NCI-H1417 treated with DMSO at 0.1 percent for 48 hours (cell line): ENCODE data around the gene MEDAG.

ENCODE experiments used
- DNase-seq: peaks from one replicate; lab custom pipeline; 2025; lab: John Stamatoyannopoulos, UW

MEDAG gene

GRCh38 chr13:30872685-30873461, 33.2 kb upstream of the MEDAG start:
- DNase-seq: no peak

DNA sequence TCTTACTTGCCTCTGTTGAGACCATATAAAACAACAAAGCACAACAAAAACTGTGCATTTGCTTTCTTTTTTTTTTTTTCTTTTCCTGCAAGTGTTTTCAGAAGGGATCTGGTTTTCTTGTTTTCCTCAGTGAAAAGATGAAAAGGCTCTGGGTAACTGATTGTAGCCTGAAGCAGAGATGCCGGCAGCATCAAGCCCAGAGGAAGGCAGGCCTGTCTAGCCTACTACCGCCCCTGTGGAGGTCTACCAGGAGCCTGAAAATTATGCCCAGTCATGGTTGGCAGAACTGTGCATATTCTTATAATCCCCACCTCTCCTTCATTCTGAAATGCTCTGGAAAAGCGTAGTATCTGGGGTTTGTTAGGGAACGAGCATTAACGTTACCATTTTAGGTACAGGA, 32.6 kb upstream of the MEDAG start:
- no peak for DNase-seq

DNA sequence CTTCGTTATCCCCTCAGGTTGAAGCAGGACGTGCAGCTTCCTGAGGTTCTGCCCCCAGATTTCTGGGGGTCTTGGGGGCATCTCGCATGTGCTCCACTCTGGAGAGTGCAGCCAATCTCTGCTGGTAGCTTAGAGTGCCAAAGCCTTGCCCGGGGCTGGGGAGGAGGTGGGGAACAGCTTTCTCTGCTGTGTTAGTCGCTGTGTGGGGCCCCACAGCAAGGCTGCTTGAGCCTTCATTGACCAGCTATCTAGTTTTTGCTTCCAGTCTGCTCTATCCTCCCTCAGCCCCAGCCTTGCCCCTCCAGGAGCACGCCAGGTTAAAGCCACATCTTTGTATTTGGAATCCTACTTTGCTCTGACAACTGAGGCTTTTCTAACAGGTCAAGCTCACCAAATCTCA, 32.0 kb upstream of the MEDAG start:
- no peak for DNase-seq

GRCh38 chr13:30874561-30874960, 31.5 kb upstream of the MEDAG start:
- no peak for DNase-seq

GRCh38 chr13:30877335-30877734, 28.7 kb upstream of the MEDAG start:
- DNase-seq: no peak

DNA sequence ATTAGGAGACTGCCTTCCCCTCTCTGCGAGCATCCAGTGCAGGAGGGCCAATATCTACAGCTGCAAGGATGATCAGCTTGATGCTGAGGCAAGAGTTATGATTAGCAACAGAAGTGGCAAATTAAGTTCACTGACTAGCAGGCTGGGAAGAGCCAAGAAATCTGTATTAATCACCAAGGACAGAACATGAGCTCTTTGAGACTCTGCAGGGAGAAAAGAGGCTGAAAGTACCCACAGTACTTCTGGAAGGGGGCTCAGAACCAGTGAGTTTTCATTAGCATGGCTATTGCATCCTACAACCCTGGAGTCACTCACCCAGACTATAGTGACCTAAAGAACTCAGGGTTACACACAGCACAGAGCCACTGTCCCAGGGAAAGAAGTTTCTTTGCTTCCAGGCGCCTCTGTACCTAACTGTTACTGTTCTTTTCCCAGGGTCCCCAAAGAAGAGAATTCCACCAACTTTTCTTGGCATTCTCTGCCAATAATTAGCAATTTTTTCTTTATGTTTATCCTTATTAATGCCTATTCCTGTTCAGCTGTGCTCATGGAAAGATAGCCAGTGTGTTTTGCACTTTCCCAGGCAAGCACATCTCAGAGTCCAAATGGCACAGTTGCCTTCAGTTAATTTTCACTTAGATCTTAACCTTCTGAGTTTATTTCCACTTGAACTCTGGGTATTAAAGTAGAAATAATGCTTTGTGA, 25.8 kb upstream of the MEDAG start:
- no peak for DNase-seq

DNA sequence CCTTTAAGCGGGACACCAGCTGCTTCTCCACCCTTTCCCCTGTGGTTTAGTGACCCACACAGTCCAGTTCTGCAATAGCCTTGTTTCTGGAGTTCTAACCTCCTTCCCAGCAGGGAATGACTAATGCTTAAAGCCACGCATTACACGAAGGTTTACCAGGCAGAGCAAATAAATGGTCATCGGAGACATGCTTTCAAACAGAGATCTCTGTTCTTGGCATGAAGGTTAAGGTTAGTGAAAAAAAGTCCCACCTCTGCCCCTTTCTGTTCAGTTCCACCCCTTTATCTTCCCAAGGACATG, 25.3 kb upstream of the MEDAG start:
- no peak for DNase-seq

GRCh38 chr13:30881191-30881651, 24.9 kb upstream of the MEDAG start:
- no peak for DNase-seq

- DNase-seq: no peak
Observed at GRCh38 chr13:30882026-30882850, 23.8 kb upstream of the MEDAG start.

- no peak for DNase-seq
Observed at GRCh38 chr13:30882996-30883766, 22.9 kb upstream of the MEDAG start.

GRCh38 chr13:30884543-30884942, 21.5 kb upstream of the MEDAG start:
- DNase-seq: no peak

GRCh38 chr13:30889196-30889690, 16.8 kb upstream of the MEDAG start:
- DNase-seq: no peak

- no peak for DNase-seq
Observed at GRCh38 chr13:30892966-30893365, 13.1 kb upstream of the MEDAG start.

DNA sequence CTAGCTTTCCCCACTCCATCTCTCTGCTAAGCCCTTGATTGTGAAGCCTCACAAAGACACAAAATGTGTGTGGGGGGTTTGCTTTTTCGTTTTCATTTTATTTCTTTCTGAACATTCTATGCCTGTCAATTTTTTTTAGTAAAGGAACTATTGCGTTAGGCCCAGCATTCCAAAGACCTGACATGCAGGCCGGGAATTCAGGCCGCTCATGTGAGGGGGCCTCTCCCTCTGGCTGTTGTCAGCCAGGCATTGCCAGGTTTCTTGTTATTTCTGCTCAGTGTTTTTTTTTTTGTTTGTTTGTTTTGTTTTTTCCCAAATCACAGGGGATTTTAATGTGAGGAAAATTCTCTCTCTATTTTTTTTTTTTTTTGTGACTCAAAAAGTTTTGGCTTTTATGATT, 10.3 kb upstream of the MEDAG start:
- DNase-seq: no peak

GRCh38 chr13:30898070-30898469, 8.0 kb upstream of the MEDAG start:
- no peak for DNase-seq

DNA sequence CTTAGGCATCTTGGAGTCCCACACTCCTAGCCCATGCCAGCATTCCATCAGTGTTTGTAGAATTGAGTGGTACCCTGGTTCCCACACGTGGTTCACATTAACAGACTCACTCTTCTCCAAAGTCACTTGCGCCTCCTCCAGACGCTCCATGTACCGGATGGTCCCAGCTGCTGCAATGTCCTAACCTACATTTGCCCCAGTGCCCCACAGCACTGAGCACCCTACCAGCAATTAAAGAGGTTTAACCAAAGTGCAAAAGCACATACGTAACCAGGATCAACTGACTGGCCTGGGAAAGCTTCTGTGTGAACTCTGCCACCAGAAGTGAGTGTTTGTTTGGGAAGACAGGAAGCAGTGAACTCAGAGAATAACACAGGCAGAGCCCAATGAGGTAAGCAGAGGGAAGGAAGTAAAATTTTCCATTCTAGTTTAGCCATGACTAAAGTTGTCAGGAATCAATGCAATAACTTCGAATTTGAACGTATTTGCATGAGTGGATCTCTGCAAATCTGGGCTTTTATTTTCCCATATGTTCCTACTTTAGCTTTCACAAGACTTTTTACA, 7.3 kb upstream of the MEDAG start:
- no peak for DNase-seq

DNA sequence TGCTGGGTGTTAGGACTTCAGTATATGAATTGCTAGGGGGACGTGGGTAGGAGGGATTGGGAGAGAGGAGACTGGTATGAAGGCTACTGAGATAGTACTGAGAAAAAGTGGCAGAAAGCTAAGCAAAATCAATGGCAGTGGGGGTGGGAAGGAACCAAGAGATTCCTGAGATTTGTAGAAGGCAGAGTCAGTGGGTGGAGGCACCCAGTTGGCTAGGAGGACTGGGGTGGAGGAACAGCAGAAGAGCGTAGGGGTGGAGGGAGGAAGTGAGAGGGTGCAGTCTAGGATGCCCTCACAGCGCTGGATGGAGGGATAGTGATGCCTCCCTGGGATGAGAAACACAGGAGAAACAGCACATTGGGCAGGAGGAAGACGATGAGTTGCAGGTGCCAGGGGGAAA, 5.6 kb upstream of the MEDAG start:
- no peak for DNase-seq

DNA sequence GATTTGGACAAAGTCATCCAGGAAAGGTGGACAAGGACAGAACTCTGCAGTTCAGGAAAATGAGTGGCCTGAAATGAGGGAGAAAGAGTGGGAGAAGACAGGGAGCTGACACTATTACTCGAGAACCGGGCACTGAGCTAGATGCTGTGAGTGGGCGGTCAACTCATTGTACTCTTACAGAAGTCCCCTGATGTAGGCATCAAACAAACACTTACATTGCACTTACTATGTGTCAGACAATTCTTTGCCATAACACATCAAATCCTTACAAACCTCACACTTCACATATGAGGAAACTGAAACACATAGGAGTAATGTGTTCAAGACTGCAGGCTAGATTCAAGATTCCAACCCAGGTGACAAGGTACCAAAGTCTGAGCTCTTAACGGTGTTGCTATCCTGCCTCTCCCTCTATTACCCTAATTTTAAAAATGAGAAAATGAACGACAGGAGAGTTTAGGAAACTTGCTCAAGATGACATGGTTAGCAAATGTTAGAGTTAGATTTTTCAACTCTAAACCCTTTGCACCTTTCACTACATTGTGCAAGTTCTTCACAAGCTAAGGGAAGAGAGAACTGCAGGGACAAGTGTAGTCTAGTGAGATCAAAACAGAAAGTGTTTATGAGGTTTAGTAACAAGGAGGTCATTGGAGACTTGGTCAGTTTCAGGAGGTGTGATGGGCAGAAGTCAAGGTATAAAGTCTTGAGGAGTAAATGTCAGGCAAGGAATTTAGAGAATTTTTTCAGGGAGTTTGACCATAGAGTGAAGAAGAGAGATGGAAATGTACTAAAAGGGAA, 4.9 kb upstream of the MEDAG start:
- DNase-seq: no peak

- no peak for DNase-seq
Observed at GRCh38 chr13:30904043-30904442, 2.0 kb upstream of the MEDAG start.

DNA sequence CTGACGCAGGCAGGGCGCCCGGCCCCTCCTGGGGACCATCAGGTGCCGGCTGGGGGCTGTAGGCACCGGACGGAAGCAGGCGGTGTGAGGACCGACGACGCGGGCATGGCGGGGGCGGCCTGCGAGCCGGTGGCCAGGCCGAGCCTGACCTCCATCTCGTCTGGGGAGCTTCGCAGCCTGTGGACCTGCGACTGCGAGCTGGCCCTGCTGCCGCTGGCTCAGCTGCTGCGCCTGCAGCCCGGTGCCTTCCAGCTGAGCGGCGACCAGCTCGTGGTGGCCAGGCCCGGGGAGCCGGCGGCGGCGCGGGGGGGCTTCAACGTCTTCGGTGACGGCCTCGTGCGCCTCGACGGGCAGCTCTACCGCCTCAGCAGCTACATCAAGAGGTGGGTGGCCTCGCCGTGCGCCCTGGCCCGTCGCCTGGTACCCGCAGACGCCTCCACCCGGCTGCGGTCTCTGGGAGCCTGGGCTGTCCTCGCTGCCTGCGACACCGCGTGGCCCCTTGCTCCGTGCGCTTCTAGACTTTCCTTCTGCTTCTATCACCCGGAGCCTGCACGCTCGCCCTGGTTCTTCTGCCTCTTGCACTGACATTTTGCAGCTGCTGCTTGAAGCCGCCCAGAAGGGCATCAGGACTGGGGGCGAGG, 460 bp downstream of the MEDAG start:
- no peak for DNase-seq
